Lung (tissue), 12 donors: ENCODE data around the gene ATF7IP2. TPM values are rescaled to one million over a fixed set of nuclear protein-coding genes. Genes with fewer than 3 reads are reported as not detected.

Experiments used
- ATAC-seq: fragments of 200-7000 bp; cut with Tn5 transposase; one replicate; pipeline ENCODE4 v1.9.1; 2020; ENCODE audit warnings: moderate number of reproducible peaks; ENCODE audit not compliant: insufficient read depth, low FRiP score
- DNase-seq, 3 donors: peaks; one replicate each; pipeline ENCODE4 v3.0.0-alpha.2; 2013 to 2017
- H3K27ac ChIP-seq, 2 donors: one replicate each; pipeline ENCODE4 v1.5.1; 2013; ENCODE audit warnings: mild to moderate bottlenecking in 2 of 2, moderate library complexity in 2 of 2, control low read depth in 1 of 2, inconsistent platforms in 1 of 2, low read depth in 1 of 2, low read length in 1 of 2
- H3K27me3 ChIP-seq, 3 donors: one replicate each; pipeline ENCODE4 v1.5.1; 2013; ENCODE audit warnings: low read length in 2 of 3; ENCODE audit not compliant: control insufficient read depth in 3 of 3, insufficient read depth in 3 of 3
- H3K36me3 ChIP-seq, 4 donors: one replicate each; pipeline ENCODE4 v1.5.1; 2013; ENCODE audit warnings: low read length in 4 of 4, mild to moderate bottlenecking in 1 of 4, moderate library complexity in 1 of 4; ENCODE audit not compliant: control insufficient read depth in 4 of 4, insufficient read depth in 4 of 4
- H3K4me1 ChIP-seq, 5 donors: one replicate each; pipeline ENCODE4 v1.5.1; 2013; ENCODE audit warnings: low read length in 5 of 5, mild to moderate bottlenecking in 2 of 5, moderate library complexity in 1 of 5; ENCODE audit not compliant: control insufficient read depth in 5 of 5, insufficient read depth in 5 of 5
- H3K4me3 ChIP-seq: one replicate; pipeline ENCODE4 v1.5.1; 2013; ENCODE audit warnings: mild to moderate bottlenecking, control low read depth, moderate library complexity
- H3K9ac ChIP-seq, 2 donors: one replicate each; pipeline ENCODE4 v1.5.1; 2013; ENCODE audit warnings: low read length in 2 of 2, control low read depth in 1 of 2; ENCODE audit not compliant: insufficient read depth in 1 of 2
- H3K9me3 ChIP-seq, 4 donors: one replicate each; pipeline ENCODE4 v1.5.1; 2013; ENCODE audit warnings: low read length in 3 of 4, mild to moderate bottlenecking in 1 of 4, moderate library complexity in 1 of 4; ENCODE audit not compliant: control insufficient read depth in 4 of 4, insufficient read depth in 3 of 4
- CTCF ChIP-seq: IDR thresholded peaks from 2 replicates; pipeline ENCODE4 v1.5.1; 2012; ENCODE audit warnings: mild to moderate bottlenecking; ENCODE audit errors: control extremely low read depth, extremely low read depth
- WGBS, 2 donors: extraction: QIAGEN DNeasy Blood & Tissue Kit; methylation state at CpG; one replicate each; pipeline ENCODE4 v1.1.7; 2013; 5-methylcytosine and 5-hydroxymethylcytosine counted together
- polyA plus RNA-seq, 2 donors: library from polyadenylated mRNA; stranded (reverse); fragments of 200-250 nt; gene quantifications; one replicate each; pipeline ENCODE4 v1.2.1, GENCODE V29; 2013
- total RNA-seq, 2 donors: library from RNA; depleted of rRNA in 1 of 2; stranded (reverse); fragments of >200 nt in 1 of 2; gene quantifications; one replicate each; pipeline ENCODE4 v1.2.1, GENCODE V29; 2014 to 2021
- donor health status: control.
- donor health status: control.
- donor health status: Bipolar disorder and iron deficiency.
- donor health status: healthy.
- donor health status: DM: yes; HTN: yes; CAD: no.

Gene ATF7IP2
- total and polyA plus RNA-seq, 4 donors = 7.3 to 18.0 (median 14.5) TPM

- Histone ChIP-seq H3K27ac (peak overlapping the region in 1 of 2 donors; percentile 40), H3K4me1 (peaks cover 0 to 5% (median 0%) of the 10 kb centered on the region in 5 donors), H3K9me3 (no peaks in the 10 kb centered on the region), H3K27me3 (no peaks in the 10 kb centered on the region), H3K36me3 (peaks cover 0 to 4% (median 0%) of the 10 kb centered on the region in 4 donors), H3K4me3 (no peak overlapping the region), H3K9ac (no peak overlapping the region)
- peak; percentile 37 to 71 (median 60) for DNase-seq
- no peak for ATAC-seq
- 32 to 39% methylated on average over 6 of the region's 6 CpGs for WGBS, 2 donors
- TF ChIP-seq CTCF = peak; percentile 43
These were observed 128.7 kb downstream of the ATF7IP2 start for GRCh38 chr16:10514369-10515055.

GRCh38 chr16:10517868-10518267 is 132.0 kb downstream of the ATF7IP2 start:
- DNase-seq (no peak), ATAC-seq (no peak)
- WGBS, 2 donors = 77 to 80% methylated on average over 5 of the region's 5 CpGs

GRCh38 chr16:10518479-10519041 is 132.7 kb downstream of the ATF7IP2 start:
- DNase-seq (no peak), ATAC-seq (no peak)
- no peak overlapping the region for H3K9ac ChIP-seq
- H3K9me3 ChIP-seq = no peaks in the 10 kb centered on the region
- H3K27ac ChIP-seq = no peak overlapping the region
- no peaks in the 10 kb centered on the region for H3K27me3 ChIP-seq
- H3K4me1 ChIP-seq = peaks cover 0 to 5% (median 0%) of the 10 kb centered on the region in 5 donors
- no peak for TF ChIP-seq CTCF
- H3K36me3 ChIP-seq = peaks cover 0 to 3% (median under 1%) of the 10 kb centered on the region in 4 donors
- H3K4me3 ChIP-seq = no peak overlapping the region
- 86% methylated on average over 7 of the region's 7 CpGs for WGBS, 2 donors

More at GRCh38 chr16:10517868-10518267, 132.0 kb downstream of the ATF7IP2 start:
- no peak overlapping the region for H3K27ac ChIP-seq
- no peaks in the 10 kb centered on the region for H3K27me3 ChIP-seq
- peaks cover 0 to 5% (median 0%) of the 10 kb centered on the region in 5 donors for H3K4me1 ChIP-seq
- H3K9ac ChIP-seq = no peak overlapping the region
- no peak for TF ChIP-seq CTCF
- peaks cover 0 to under 1% (median 0%) of the 10 kb centered on the region in 4 donors for H3K36me3 ChIP-seq
- no peak overlapping the region for H3K4me3 ChIP-seq
- no peaks in the 10 kb centered on the region for H3K9me3 ChIP-seq
